HG02763 (cell line): ENCODE results near the gene CD58.
"Not testable (repeated sequence)": the region's sequence is repeated elsewhere in the genome, so short reads cannot be mapped to it uniquely, and the experiment has no call there.

Experiments
- ATAC-seq: cut with Tn5 transposase; IDR thresholded peaks from one replicate; pipeline ENCODE4 v1.9.1; 2021; ENCODE audit warnings: mild to moderate bottlenecking, moderate library complexity; ENCODE audit not compliant: unreplicated experiment

The CD58 gene

DNA sequence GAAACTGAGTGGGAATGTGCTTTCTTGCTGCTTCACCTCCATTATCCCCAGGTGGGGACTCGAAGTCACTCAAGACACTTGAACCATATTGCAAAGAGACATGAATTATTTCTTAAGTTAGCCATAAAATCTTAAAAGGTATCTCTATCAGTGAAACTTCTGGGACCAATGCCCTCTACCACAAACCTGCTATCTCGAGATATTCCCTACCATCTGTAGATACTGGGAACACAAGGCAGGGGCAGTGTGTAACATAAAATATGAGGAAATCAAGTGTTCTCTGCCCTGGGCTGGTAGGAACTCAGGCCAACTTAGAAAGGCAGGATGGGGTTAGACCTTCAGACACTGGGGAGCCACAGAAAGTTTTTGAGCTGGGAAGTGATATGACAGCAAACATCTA lies 1.3 kb upstream of the CD58 start:
- no peak for ATAC-seq

- ATAC-seq, result no peak
Measured at GRCh38 chr1:116571215-116571919, 541 bp upstream of the CD58 start.

- no peak for ATAC-seq
Measured at GRCh38 chr1:116569776-116570357, 959 bp downstream of the CD58 start.

DNA sequence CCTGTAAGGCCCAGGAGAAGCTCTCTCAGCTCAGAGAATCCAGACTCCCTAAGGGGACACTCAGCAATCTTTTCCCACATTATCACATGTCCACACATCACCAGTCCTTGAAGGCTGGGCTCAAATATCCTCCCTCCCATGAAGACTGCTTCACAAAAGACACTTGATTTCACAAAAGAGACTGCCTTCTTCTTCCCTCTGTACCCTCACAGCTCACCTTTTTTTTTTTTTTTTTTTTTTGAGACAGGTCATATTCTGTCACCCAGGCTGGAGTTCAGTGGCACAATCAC lies 1.5 kb downstream of the CD58 start:
- no peak for ATAC-seq

GRCh38 chr1:116568662-116569380 lies 2.0 kb downstream of the CD58 start:
- ATAC-seq, result no peak

DNA sequence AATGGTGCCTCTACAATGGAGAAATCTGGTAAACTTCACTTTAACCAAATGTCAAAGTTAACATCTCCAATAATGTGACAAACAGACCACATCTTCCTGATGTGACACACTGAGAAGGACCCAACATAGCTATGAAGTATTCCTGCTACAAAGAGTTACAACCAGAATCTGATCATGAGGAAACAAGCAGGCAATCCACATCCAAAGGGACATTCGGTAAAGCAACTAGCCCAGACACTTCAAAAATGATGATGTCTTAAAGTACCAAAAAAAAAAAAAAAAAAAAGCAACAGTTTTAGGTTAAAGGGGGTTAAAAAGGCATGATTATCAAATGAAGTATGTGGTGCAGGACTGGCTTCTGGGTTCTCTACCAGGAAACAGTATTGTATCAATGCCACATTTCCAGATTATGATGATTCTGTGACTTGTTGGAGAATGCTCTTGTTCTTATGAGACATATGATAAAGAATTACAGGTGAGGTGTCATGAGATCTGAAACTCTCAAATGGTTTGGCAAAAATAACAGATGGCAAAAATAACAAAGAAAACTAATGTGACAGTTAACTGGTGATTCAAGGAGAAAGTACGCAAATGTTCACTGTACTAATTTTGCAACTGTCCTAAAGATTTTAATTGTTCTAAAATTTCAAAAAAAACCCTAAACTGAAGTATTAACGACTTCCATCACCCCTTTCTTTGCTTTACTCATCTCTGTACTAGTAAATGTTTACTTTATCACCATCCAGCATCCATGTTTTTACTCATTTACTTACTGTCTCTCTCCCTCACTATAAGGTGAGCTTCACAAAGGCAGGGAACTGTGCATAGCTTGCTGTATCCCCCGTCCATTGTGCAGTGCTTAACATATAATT lies 2.8 kb downstream of the CD58 start:
- ATAC-seq, result no peak

DNA sequence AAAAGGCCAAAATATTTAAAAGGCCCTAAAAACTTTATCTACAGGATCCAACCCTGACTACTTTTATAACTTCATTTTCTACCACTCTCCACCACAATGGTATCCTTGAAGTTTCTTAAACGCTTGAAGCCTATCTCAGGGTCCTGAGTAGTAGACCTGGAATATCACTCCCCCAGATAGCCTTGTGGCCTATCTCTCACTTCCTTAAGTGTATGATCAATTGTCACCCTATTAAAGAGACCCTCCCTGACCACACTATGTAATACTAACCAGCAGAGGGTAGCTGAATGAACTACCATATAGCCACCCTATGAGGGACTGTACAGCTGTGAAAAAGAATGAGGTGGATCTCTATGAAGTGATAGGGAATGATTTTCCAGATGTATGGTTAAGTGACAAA lies 5.6 kb downstream of the CD58 start:
- no peak for ATAC-seq

DNA sequence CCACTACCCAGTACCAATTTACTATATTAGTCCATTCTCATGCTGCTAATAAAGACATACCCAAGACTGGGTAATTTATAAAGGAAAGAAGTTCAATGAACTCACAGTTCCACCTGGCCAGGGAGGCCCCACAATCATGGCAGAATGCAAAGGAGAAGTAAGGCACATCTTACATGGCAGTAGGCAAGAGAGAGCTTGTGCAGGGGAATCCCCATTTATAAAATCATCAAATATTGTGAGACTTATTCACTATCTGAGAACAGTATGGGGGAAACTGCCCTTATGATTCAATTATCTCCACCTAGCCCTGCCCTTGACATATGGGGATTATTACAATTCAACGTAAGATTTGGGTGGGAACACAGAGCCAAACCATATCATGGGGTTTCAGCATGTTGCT lies 6.4 kb downstream of the CD58 start:
- no peak for ATAC-seq

DNA sequence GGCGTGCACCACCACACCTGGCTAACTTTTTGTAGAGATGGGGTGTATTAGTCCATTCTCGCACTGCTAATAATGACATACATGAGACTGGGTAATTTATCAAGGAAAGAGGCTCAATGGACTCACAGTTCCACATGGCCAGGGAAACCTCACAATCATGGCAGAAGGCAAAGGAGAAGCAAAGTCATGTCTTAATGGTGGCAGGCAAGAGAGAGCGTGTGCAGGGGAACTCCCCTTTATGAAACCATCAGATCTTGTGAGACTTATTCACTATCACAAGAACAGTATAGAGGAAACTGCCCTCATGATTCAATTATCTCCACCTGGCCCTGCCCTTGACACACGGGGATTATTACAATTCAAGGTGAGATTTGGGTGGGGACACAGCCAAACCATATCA lies 8.4 kb downstream of the CD58 start:
- not testable (repeated sequence) for ATAC-seq

- no peak for ATAC-seq
Measured at GRCh38 chr1:116561563-116561962, 9.3 kb downstream of the CD58 start.

- ATAC-seq, result no peak
Measured at GRCh38 chr1:116560704-116561490, 9.9 kb downstream of the CD58 start.

DNA sequence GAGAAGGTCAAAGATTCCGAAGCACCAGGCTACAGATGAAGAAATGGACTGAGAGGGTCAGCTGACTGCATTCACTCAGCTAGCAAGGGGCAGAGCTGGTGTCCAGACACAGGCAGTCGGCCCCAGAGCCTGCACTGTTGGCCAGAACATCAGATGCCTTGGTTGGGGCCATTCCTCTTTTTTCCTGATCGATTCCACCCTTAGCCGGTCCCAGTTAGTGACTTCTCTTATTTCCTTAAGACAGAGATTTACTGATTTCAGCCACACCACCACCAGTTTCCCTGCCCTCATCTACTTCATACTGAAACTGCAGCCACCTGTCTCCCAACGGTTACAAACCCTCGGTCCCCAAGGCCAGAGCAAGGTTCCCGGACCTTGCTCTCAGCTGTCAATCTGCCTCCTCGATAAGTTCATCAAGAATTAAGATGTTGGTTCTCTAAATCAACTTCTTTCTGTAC lies 11.5 kb downstream of the CD58 start:
- peak; percentile 42 for ATAC-seq

- no peak for ATAC-seq
Measured at GRCh38 chr1:116558571-116558970, 12.3 kb downstream of the CD58 start.

GRCh38 chr1:116558140-116558549 lies 12.7 kb downstream of the CD58 start:
- ATAC-seq, result peak; percentile 34

GRCh38 chr1:116557323-116557878 lies 13.4 kb downstream of the CD58 start:
- ATAC-seq, result no peak

- ATAC-seq, result peak; percentile 48
Measured at GRCh38 chr1:116556289-116557006, 14.4 kb downstream of the CD58 start.

- no peak for ATAC-seq
Measured at GRCh38 chr1:116554924-116555323, 15.9 kb downstream of the CD58 start.

- ATAC-seq, result no peak
Measured at GRCh38 chr1:116553386-116554115, 17.3 kb downstream of the CD58 start.
